ENCODE results near the gene FRMD4A.
"Not testable (repeated sequence)": the region's sequence is repeated elsewhere in the genome, so short reads cannot be mapped to it uniquely, and the experiment has no call there.

FRMD4A gene

DNA sequence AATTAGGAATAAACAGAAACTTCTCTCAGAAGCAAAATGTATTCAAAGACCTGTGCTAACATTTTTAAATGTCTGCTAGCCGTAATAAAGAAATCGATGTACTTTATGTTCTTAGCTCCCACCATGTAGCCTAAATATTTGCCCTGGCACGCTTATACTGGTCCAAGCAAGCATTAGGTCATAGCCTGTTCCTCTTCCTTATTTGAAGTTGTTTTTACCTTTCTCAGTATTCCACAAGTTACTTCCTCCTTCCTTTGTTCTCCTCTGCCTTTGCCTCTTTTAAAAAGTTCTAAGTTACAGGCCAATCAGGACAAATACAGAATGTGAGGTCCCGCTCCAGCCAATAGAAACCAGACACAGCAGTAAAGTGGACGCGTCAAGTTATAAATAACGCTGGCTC lies 288.7 kb downstream of the FRMD4A start:
- not testable (repeated sequence) for H3K27ac Mint-ChIP-seq; H3K4me1 Mint-ChIP-seq (ENCODE audit: low read depth); H3K27me3 Mint-ChIP-seq (ENCODE audit: low read depth); H3K36me3 Mint-ChIP-seq (ENCODE audit: low read depth); DNase-seq (ENCODE audit: low spot score); H3K4me3 Mint-ChIP-seq; H3K9me3 Mint-ChIP-seq

DNA sequence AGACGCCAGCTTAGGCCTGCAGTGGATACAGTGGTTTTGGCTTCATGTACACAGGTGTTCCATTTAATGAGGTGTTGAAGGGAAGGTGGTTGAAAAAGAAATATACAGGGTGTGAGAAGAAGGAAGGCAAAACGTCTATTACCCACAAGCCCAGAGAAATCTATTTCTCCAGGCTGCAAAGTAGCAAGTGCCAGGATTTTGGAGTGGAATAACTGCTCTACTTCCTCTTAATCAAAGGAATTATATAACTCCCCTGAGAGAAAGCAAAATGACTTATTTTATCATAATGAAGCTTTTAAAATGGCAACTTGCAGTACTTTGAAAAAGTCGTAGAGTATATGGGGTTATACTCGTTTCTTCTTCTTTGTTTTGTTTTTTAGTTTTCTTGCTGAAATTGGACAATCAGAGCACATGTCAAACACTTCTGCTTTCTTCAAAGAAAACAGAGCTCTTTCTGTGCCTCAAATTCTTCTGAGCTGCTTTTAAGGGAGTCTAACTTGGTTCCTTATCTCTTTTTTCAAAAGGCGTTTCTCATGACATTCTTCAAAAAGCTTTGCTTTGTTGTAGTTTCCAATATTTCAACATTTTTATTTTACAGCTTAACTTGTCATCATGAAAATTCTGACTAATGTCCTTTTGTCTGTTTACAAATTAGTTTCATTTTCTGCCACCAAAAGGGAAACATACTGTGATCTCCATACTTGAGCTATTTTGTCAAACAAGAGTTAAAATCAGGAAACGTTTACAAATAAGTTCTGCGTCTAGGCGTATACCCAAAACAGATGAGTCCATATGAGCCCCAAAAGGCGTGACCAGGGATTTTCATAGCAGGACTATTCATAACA lies 289.7 kb downstream of the FRMD4A start:
- no peaks in the 10 kb centered on the region for H3K27me3 Mint-ChIP-seq (ENCODE audit: low read depth)
- H3K27ac Mint-ChIP-seq, result no peak overlapping the region
- H3K9me3 Mint-ChIP-seq, result no peaks in the 10 kb centered on the region
- peaks cover 2% of the 10 kb centered on the region for H3K4me1 Mint-ChIP-seq (ENCODE audit: low read depth)
- no peak for DNase-seq (ENCODE audit: low spot score)
- no peak overlapping the region for H3K4me3 Mint-ChIP-seq
- no peaks in the 10 kb centered on the region for H3K36me3 Mint-ChIP-seq (ENCODE audit: low read depth)

DNA sequence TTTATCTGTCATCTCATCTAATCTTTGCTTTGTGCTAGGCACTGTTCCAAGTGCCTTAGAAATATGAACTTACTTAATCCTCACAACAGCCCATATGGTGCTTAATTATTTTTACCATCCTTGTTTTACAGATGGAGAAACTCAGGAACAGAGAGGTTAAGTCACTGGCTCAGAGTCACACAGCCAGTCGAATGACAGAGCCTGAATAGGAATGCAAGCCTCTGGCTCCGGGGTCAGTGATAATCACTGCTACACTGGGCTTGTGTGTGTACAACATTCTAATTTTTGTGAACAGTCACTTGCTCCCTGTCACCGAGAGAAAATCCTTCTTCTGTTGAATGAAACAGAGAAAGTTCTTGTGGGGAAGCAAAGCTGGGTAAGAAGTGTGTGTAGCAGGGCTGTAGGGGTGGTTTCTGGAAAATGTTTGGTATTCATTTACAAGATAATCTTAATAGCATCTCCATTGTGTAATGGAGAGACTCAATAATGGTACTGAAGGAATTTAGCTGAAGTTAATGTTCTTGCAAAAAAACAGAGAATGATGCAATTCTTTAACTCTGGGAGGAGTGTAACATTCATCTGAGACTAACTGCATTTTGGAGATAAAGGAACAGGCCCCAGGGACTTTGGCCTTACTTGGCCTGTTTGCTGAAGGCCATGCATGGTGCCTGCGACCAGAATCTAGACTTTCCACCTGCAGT lies 290.6 kb downstream of the FRMD4A start:
- no peak for DNase-seq (ENCODE audit: low spot score)
- Mint-ChIP-seq H3K4me3 (no peak overlapping the region), H3K4me1 (ENCODE audit: low read depth) (peaks cover 2% of the 10 kb centered on the region), H3K36me3 (ENCODE audit: low read depth) (no peaks in the 10 kb centered on the region), H3K27ac (no peak overlapping the region), H3K9me3 (no peaks in the 10 kb centered on the region), H3K27me3 (ENCODE audit: low read depth) (no peaks in the 10 kb centered on the region)

DNA sequence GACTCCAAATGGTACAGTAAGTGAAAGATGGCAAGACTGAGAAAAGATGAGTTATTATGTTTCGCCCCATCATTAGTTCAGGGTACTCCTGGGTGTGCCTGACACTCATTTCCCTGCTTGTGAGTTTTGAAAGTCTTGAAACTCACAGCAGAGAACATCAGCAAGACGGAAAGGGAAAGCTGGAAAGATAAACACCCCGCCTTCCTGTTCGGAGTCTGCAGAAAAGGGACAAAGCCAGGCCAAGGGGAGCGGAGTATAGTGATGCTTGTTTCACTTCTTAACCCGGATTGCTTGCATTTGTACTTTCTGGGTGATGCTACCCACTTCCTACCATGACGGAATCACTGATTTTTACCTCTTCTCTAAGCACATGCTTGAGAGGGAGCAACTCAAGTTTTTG lies 294.5 kb downstream of the FRMD4A start:
- DNase-seq (ENCODE audit: low spot score), result no peak
- H3K9me3 Mint-ChIP-seq, result no peaks in the 10 kb centered on the region
- no peak overlapping the region for H3K27ac Mint-ChIP-seq
- H3K27me3 Mint-ChIP-seq (ENCODE audit: low read depth), result no peaks in the 10 kb centered on the region
- H3K36me3 Mint-ChIP-seq (ENCODE audit: low read depth), result no peaks in the 10 kb centered on the region
- H3K4me3 Mint-ChIP-seq, result no peak overlapping the region
- no peaks in the 10 kb centered on the region for H3K4me1 Mint-ChIP-seq (ENCODE audit: low read depth)

DNA sequence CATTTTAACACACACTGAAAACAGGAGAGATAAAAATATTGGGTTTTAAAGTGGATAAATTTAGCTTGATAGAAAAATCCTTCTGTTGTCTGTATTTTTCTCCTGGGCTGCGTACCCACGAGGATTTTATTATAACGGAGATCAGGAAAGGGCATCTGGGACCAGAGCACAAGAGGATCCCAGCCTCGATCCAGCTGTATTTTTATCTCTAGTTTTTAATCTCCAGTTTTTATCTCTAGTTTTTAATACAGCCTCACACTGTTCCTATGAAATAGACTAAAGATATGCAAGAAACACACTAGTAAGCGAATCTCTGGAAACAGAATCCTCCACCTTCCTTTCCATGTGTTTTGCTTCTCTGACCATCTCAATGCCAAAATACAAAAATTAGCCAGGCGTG lies 295.2 kb downstream of the FRMD4A start:
- Mint-ChIP-seq H3K36me3 (ENCODE audit: low read depth) (no peaks in the 10 kb centered on the region), H3K27me3 (ENCODE audit: low read depth) (no peaks in the 10 kb centered on the region), H3K4me1 (ENCODE audit: low read depth) (no peaks in the 10 kb centered on the region), H3K9me3 (no peaks in the 10 kb centered on the region), H3K27ac (no peak overlapping the region), H3K4me3 (no peak overlapping the region)
- DNase-seq (ENCODE audit: low spot score), result no peak

DNA sequence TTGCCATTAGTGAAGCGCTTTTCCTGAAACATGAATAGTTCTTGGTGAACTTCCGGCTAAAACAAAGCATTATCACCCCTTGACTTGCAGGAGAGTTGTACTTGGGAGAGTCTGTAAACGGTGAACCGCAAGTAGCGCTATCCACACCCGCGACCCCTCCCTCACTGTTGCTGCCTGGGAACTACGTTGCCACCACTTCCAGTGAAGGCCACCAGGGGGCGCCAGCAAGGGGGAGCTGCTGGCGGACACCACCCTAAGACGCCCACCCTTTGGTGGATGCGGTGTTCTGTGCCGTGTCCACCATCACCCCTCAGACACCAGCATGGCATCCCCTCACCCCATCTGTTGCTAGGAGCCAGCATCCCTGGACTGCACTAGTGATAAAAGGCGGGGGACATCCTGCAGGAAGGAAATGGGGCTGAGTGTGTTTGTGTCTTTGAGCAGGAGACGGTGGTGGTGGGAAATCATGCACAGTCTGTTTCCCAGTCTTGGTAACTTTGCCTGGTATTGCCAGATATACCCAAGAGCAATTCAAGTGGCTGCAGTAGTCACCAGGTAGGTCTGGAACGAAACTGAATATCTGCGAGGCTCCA lies 298.2 kb downstream of the FRMD4A start:
- Mint-ChIP-seq H3K27ac (no peak overlapping the region), H3K36me3 (ENCODE audit: low read depth) (no peaks in the 10 kb centered on the region), H3K9me3 (no peaks in the 10 kb centered on the region), H3K27me3 (ENCODE audit: low read depth) (peaks cover 8% of the 10 kb centered on the region), H3K4me3 (no peak overlapping the region), H3K4me1 (ENCODE audit: low read depth) (no peaks in the 10 kb centered on the region)
- peak; percentile 14 for DNase-seq (ENCODE audit: low spot score)

DNA sequence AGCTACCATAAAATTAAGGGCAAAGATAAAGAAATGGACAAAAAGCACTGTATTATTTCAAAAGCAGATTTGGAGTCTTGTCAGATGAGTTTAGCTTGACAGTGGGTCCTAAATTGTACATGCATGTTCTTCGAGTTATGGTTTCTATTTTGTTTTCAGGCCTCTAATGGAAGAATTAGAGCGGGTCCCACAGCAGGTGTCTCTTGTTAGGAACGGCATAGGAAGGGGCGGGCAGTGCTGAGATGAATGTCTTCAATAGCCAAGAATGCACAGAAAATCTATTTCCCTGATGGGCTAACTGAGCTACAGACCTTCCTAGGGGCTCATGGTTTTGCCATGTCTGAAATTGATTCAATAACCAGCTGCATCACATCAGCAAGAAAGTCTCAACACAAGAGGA lies 304.4 kb downstream of the FRMD4A start:
- no peak for DNase-seq (ENCODE audit: low spot score)
- Mint-ChIP-seq H3K4me3 (no peak overlapping the region), H3K36me3 (ENCODE audit: low read depth) (no peaks in the 10 kb centered on the region)

DNA sequence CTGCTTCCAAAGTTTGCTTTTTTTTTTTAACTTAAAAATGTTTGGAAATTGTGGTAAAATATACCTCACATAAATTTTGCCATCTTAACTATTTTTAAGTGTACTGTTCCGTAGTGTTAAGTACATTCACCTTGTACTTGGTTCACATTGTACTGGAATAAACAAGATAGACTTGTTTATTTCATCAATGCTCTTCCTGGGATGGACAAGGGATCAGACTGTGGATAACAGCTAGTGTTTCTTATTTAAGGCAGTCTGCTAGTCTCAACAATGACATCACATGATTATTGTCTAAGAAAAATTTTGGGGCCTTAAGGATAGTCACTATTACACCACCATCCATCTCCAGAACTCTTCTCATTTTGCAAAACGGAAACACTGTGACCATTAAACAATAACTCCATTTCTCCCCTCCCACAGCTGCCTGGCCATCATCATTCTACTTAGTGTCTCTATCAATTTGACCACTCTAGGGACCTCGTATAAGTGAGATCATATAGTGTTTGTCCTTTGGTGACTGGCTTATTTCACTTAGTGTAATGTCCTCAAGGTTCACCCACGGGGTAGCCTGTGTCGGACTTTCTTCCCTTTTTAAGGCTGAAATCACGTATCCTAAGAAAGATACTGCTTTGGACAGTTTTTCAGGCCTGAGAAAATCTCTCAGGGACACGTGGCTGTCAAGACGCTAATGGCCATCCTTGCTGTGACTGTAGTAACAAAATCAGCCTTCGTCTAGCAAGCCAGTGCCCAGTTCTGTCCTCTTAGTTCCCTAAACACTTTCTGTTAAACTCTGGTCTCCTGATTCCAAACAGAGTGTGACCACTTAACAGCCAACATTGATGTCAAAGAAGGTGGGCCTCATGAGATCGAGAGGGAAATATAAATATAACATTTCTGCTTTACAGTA lies 305.2 kb downstream of the FRMD4A start:
- H3K4me1 Mint-ChIP-seq (ENCODE audit: low read depth), result no peaks in the 10 kb centered on the region
- no peak overlapping the region for H3K4me3 Mint-ChIP-seq
- H3K36me3 Mint-ChIP-seq (ENCODE audit: low read depth), result no peaks in the 10 kb centered on the region
- no peak for DNase-seq (ENCODE audit: low spot score)
- H3K9me3 Mint-ChIP-seq, result no peaks in the 10 kb centered on the region
- H3K27me3 Mint-ChIP-seq (ENCODE audit: low read depth), result peaks cover 38% of the 10 kb centered on the region
- no peak overlapping the region for H3K27ac Mint-ChIP-seq

More for the DNA sequence above, 304.4 kb downstream of the FRMD4A start:
- H3K9me3 Mint-ChIP-seq, result no peaks in the 10 kb centered on the region
- H3K4me1 Mint-ChIP-seq (ENCODE audit: low read depth), result no peaks in the 10 kb centered on the region
- H3K27me3 Mint-ChIP-seq (ENCODE audit: low read depth), result peaks cover 38% of the 10 kb centered on the region
- H3K27ac Mint-ChIP-seq, result no peak overlapping the region

DNA sequence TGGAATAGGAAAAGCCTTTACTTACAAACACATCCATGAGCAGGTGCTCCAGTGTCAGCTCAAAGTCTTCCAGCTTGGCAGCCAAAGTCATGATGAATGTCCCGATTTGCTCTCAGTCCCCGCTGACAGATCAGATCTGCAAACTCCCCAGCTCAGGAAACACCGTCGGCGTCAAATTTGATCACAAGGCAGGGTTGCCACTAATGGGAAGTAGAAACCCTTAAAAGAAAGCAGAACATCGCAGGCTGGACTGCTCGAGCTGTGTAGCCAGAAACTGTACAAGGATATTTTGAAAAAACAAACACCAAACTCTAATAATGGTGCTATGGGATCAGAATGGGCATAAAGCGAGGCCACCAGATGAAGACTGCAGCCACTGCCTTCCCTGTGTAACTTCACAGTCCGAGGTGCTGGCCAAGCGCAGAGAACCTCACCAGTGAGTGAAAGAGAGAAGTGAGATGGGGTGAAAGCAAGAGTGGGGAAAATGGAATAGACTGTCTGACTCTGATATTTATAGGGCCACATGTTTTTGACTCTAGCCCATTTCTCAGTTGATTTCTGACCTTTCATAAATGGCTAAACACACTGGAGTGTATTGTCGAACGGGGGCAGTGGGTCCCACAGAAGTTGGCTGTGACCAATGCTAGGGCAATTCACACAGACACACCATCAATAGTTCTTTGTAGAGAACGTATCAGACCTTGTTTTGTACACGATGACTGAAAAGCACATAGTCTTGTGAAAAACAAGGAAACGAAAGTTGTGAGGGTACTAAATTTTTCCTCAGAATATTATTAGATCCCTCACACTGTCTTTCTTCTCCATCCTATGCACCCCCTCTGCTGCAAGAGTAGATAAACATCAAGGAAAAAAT lies 306.2 kb downstream of the FRMD4A start:
- Mint-ChIP-seq H3K27ac (no peak overlapping the region), H3K27me3 (ENCODE audit: low read depth) (peaks cover 33% of the 10 kb centered on the region), H3K36me3 (ENCODE audit: low read depth) (no peaks in the 10 kb centered on the region), H3K9me3 (no peaks in the 10 kb centered on the region), H3K4me1 (ENCODE audit: low read depth) (no peaks in the 10 kb centered on the region), H3K4me3 (no peak overlapping the region)
- no peak for DNase-seq (ENCODE audit: low spot score)

DNA sequence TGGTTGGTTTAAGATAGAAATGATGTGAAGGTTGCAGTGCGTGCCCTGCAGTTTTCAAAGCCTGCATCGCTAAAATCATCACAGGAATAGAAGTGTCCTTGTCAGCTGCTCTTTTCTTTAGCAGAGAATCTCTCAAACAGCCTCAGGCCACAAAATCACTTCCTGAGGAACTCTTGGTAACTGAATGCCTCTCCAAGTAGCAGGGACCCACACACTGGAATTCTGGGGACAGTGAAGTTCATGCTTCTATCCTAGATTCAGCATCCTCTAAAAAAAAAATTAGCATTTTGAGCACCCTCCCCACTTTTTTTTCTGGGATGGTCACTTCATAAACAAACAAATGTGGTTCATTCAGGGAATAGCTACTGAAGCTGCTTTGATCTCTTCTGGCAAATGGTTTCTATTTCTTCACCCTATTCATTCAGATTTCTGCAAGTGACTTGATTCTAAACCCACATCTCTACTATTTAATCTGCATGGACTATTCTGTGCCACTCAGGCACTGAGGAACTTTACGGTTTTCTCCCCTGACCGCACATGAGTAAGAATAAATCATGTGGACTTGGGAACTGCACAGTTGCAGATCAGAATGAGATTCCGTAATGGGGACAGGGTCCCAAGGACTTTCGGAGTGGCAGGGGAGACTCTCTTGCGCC lies 306.9 kb downstream of the FRMD4A start:
- H3K27ac Mint-ChIP-seq, result no peak overlapping the region
- peaks cover 4% of the 10 kb centered on the region for H3K9me3 Mint-ChIP-seq
- no peak for DNase-seq (ENCODE audit: low spot score)
- no peaks in the 10 kb centered on the region for H3K4me1 Mint-ChIP-seq (ENCODE audit: low read depth)
- no peak overlapping the region for H3K4me3 Mint-ChIP-seq
- H3K27me3 Mint-ChIP-seq (ENCODE audit: low read depth), result peaks cover 31% of the 10 kb centered on the region
- no peaks in the 10 kb centered on the region for H3K36me3 Mint-ChIP-seq (ENCODE audit: low read depth)

DNA sequence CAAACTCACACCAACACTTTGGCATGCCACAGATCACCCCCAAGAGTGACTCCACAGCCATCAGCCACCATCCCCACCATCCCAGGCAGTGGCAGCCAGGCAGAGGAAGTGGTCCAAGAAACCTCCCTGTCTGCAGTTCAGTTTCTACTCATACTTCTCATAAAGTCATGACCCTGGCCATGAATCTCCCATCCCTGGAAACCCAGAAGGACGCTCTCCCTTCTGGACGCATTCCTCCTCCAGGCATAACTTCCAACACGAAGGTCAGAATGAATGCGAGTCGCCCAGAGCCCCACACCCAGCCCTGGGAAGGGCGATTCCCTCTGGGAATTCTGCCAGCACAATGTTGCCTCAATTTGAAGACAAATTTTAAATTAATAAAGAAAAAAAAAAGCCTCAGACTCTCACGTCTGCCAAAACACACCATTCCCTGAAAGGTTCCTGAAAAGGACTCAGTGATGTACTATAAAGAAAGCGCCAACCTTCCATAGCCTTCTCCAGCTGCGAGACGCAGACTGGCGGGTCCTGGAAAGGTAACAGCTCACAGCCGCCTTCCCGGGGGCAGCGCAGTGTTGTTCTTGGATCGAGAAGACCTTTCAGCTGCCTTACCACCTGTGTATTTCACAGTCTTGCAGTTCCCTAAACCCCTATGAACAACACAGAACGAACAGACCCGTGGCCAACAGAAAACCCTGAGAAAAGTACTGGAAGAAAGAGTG lies 307.6 kb downstream of the FRMD4A start:
- DNase-seq (ENCODE audit: low spot score), result no peak
- Mint-ChIP-seq H3K4me3 (no peak overlapping the region), H3K4me1 (ENCODE audit: low read depth) (no peaks in the 10 kb centered on the region), H3K27ac (no peak overlapping the region), H3K9me3 (peaks cover 9% of the 10 kb centered on the region), H3K36me3 (ENCODE audit: low read depth) (no peaks in the 10 kb centered on the region), H3K27me3 (ENCODE audit: low read depth) (peaks cover 32% of the 10 kb centered on the region)

DNA sequence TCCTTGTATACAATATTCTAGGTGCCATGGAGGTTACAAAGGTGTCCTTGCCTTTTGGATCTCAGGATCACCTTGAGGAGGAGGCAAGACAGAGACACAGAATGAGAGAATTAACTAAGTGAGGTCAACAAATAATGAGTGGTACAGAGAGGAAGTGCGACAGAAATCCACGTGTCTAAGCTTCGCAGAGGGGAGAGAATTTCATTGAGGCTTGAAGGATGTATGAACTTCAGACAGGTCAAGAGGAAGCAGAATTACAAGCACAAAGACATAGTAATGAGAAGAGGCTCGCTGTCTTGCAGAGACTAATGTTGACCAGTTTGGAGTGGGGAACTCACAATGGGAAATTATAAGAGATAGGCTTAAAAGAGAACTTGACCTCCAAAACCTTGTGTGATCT lies 308.7 kb downstream of the FRMD4A start:
- H3K27ac Mint-ChIP-seq, result no peak overlapping the region

More for the DNA sequence above, 308.7 kb downstream of the FRMD4A start:
- Mint-ChIP-seq H3K36me3 (ENCODE audit: low read depth) (no peaks in the 10 kb centered on the region), H3K9me3 (peaks cover 9% of the 10 kb centered on the region), H3K4me3 (no peak overlapping the region), H3K4me1 (ENCODE audit: low read depth) (no peaks in the 10 kb centered on the region), H3K27me3 (ENCODE audit: low read depth) (peaks cover 32% of the 10 kb centered on the region)
- DNase-seq (ENCODE audit: low spot score), result no peak

Data from T-helper 2 cell treated with Interferon-gamma antibody and Interleukin-4, amounts not matched to agents 5 μg/mL and 100 μg/mL, for 36 hours (primary cell).